Thyroid gland (tissue), 4 donors: ENCODE measurements around the gene MAPRE2. TPM values are rescaled to one million over a fixed set of nuclear protein-coding genes. Genes with fewer than 3 reads are reported as not detected.

Experiments used
- DNase-seq, 2 donors: peaks; one replicate each; pipeline ENCODE4 v3.0.0-alpha.2; 2019
- H3K27ac ChIP-seq, 3 donors: fragments of 200-600 bp; sonication (generic); 1 replicate in 2 of 3; 2 replicates in 1 of 3; pipeline ENCODE4 v1.5.1; 2016 to 2019; ENCODE audit warnings: mild to moderate bottlenecking in 1 of 3, moderate library complexity in 1 of 3
- H3K27me3 ChIP-seq: fragments of 200-600 bp; sonication (generic); one replicate; pipeline ENCODE4 v1.5.1; 2019
- H3K36me3 ChIP-seq, 2 donors: fragments of 200-600 bp; sonication (generic); one replicate each; pipeline ENCODE4 v1.5.1; 2016 to 2019
- H3K4me1 ChIP-seq, 2 donors: fragments of 200-600 bp; sonication (generic); one replicate each; pipeline ENCODE4 v1.5.1; 2017 to 2019
- H3K4me3 ChIP-seq, 3 donors: fragments of 200-600 bp; sonication (generic); replicated peaks in 1 of 3; 1 replicate in 2 of 3; 2 replicates in 1 of 3; pipeline ENCODE4 v1.5.1; 2016; ENCODE audit warnings: mild to moderate bottlenecking in 1 of 3
- H3K9me3 ChIP-seq: fragments of 200-600 bp; sonication (generic); one replicate; pipeline ENCODE4 v1.5.1; 2017
- CTCF ChIP-seq, 6 experiments: fragments of 200-600 bp in 3 of 6; fragments of 450-650 bp in 3 of 6; sonication (generic) in 3 of 6; IDR thresholded peaks; one replicate each; pipeline ENCODE4 v1.5.1; 2016 to 2019; ENCODE audit warnings: antibody characterized with exemption in 6 of 6, mild to moderate bottlenecking in 2 of 6, inconsistent platforms in 1 of 6, moderate library complexity in 1 of 6
- POLR2A ChIP-seq, 2 donors: fragments of 450-650 bp; IDR thresholded peaks; one replicate each; pipeline ENCODE4 v1.6.1; 2017; ENCODE audit warnings: antibody characterized with exemption in 2 of 2, mild to moderate bottlenecking in 2 of 2, moderate library complexity in 1 of 2
- WGBS, 2 donors: methylation state at CpG; one replicate each; pipeline ENCODE4 v1.1.5; 2017; 5-methylcytosine and 5-hydroxymethylcytosine counted together
- intact Hi-C: fragments of 100-400 bp; cut with DNase I; formaldehyde crosslinking; loops from one replicate; pipeline ENCODE4 v1.15.1; 2023
- total RNA-seq, 4 donors: library from RNA; depleted of rRNA; stranded (reverse); fragments of >200 nt; gene quantifications; one replicate each; pipeline ENCODE4 v1.2.3, GENCODE V29; 2016

Gene MAPRE2
- total RNA-seq, 4 donors from 2014 or later, result 22.6 to 38.1 (median 28.8) TPM

GRCh38 chr18:35085450-35086380 lies 44.5 kb downstream of the MAPRE2 start:
- TF ChIP-seq POLR2A (IDR thresholded peaks at IDR 0.05) (no peak), CTCF (IDR thresholded peaks at IDR 0.05) (no peak)
- H3K4me1 ChIP-seq, result peaks cover 0 to 21% of the 10 kb centered on the region in 2 donors
- H3K27me3 ChIP-seq, result no peaks in the 10 kb centered on the region
- no peak for DNase-seq
- WGBS, 2 donors, result 52 to 53% methylated on average over 3 of the region's 3 CpGs
- no peak overlapping the region for H3K4me3 ChIP-seq
- H3K9me3 ChIP-seq, result no peaks in the 10 kb centered on the region
- intact Hi-C loops, result no loop called here
- no peaks in the 10 kb centered on the region for H3K36me3 ChIP-seq
- peak overlapping the region in 1 of 3 donors; percentile 70 for H3K27ac ChIP-seq

GRCh38 chr18:35086704-35087103 lies 45.5 kb downstream of the MAPRE2 start:
- Histone ChIP-seq H3K4me1 (peaks cover 0 to 21% of the 10 kb centered on the region in 2 donors), H3K4me3 (no peak overlapping the region), H3K27ac (no peak overlapping the region), H3K36me3 (no peaks in the 10 kb centered on the region), H3K9me3 (no peaks in the 10 kb centered on the region), H3K27me3 (no peaks in the 10 kb centered on the region)
- intact Hi-C loops, result no loop called here
- TF ChIP-seq POLR2A (IDR thresholded peaks at IDR 0.05) (no peak), CTCF (IDR thresholded peaks at IDR 0.05) (no peak)
- WGBS, 2 donors, result 97% methylated on average over 2 of the region's 2 CpGs
- no peak for DNase-seq

- no peak overlapping the region for H3K4me3 ChIP-seq
- intact Hi-C loops, result no loop called here
- H3K36me3 ChIP-seq, result no peaks in the 10 kb centered on the region
- no peaks in the 10 kb centered on the region for H3K27me3 ChIP-seq
- no peaks in the 10 kb centered on the region for H3K9me3 ChIP-seq
- peaks cover 0 to 21% of the 10 kb centered on the region in 2 donors for H3K4me1 ChIP-seq
- H3K27ac ChIP-seq, result no peak overlapping the region
- 92 to 94% methylated on average over 3 of the region's 3 CpGs for WGBS, 2 donors
- TF ChIP-seq POLR2A (IDR thresholded peaks at IDR 0.05), result no peak
- TF ChIP-seq CTCF (IDR thresholded peaks at IDR 0.05), result no peak
- no peak for DNase-seq
Measured at GRCh38 chr18:35087726-35088125, 46.5 kb downstream of the MAPRE2 start.

- Histone ChIP-seq H3K36me3 (no peaks in the 10 kb centered on the region), H3K27ac (no peak overlapping the region), H3K9me3 (no peaks in the 10 kb centered on the region), H3K4me1 (peaks cover 0 to 20% of the 10 kb centered on the region in 2 donors), H3K27me3 (no peaks in the 10 kb centered on the region), H3K4me3 (no peak overlapping the region)
- 94% methylated on average over 3 of the region's 3 CpGs for WGBS, 2 donors
- no peak for TF ChIP-seq CTCF (IDR thresholded peaks at IDR 0.05)
- no peak for TF ChIP-seq POLR2A (IDR thresholded peaks at IDR 0.05)
- DNase-seq, result no peak
- intact Hi-C loops, result no loop called here
Measured at GRCh38 chr18:35088921-35089320, 47.7 kb downstream of the MAPRE2 start.

GRCh38 chr18:35089382-35089781 lies 48.2 kb downstream of the MAPRE2 start:
- 55 to 56% methylated on average over 1 of the region's 1 CpG for WGBS, 2 donors
- H3K4me1 ChIP-seq, result peaks cover 0 to 15% of the 10 kb centered on the region in 2 donors
- H3K9me3 ChIP-seq, result no peaks in the 10 kb centered on the region
- H3K4me3 ChIP-seq, result no peak overlapping the region
- no peak overlapping the region for H3K27ac ChIP-seq
- TF ChIP-seq CTCF (IDR thresholded peaks at IDR 0.05), result no peak
- H3K27me3 ChIP-seq, result no peaks in the 10 kb centered on the region
- intact Hi-C loops, result no loop called here
- no peaks in the 10 kb centered on the region for H3K36me3 ChIP-seq
- DNase-seq, result no peak
